Fibroblast of pulmonary artery (primary cell): ENCODE data around the gene SSBP1.
"Not testable (repeated sequence)": the region's sequence is repeated elsewhere in the genome, so short reads cannot be mapped to it uniquely, and the experiment has no call there.

Experiments used
- DNase-seq: peaks from one replicate; pipeline ENCODE4 v3.0.0-alpha.2; 2010; ENCODE audit warnings: low read depth
- H3K4me3 ChIP-seq: replicated peaks from 2 replicates; pipeline ENCODE4 v1.5.1; 2011; ENCODE audit warnings: low read depth, mild to moderate bottlenecking, control low read depth, low read length, moderate library complexity
- TF ChIP-seq, protein P1 (sequence below): IDR thresholded peaks from 2 replicates; pipeline ENCODE4 v1.5.1; 2011; ENCODE audit warnings: mild to moderate bottlenecking, control low read depth, low read length, inconsistent platforms; ENCODE audit errors: missing control alignments

Gene SSBP1

DNA sequence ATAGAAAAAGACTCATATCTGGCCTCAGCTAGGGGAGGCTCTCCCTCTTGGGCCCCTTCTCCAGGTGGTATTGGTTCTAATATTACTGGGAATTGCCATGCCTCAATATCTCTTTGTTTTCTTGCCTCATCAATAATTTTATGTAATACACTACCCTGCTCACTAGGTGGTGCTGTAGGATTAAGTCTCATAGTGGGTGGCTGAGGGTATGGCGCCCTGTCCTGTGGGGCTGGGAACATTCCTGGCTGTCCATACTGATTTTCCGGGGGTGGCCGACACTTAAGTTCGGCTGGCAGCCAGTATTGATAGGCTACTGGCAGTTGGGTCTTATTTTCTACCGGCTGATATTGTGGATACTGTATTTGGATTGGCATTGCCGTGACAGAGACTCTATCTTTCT is 16.8 kb downstream of the SSBP1 start:
- TF ChIP-seq, protein P1, sequence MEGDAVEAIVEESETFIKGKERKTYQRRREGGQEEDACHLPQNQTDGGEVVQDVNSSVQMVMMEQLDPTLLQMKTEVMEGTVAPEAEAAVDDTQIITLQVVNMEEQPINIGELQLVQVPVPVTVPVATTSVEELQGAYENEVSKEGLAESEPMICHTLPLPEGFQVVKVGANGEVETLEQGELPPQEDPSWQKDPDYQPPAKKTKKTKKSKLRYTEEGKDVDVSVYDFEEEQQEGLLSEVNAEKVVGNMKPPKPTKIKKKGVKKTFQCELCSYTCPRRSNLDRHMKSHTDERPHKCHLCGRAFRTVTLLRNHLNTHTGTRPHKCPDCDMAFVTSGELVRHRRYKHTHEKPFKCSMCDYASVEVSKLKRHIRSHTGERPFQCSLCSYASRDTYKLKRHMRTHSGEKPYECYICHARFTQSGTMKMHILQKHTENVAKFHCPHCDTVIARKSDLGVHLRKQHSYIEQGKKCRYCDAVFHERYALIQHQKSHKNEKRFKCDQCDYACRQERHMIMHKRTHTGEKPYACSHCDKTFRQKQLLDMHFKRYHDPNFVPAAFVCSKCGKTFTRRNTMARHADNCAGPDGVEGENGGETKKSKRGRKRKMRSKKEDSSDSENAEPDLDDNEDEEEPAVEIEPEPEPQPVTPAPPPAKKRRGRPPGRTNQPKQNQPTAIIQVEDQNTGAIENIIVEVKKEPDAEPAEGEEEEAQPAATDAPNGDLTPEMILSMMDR = peak; percentile 44
- DNase-seq = peak; percentile 30
- no peak overlapping the region for H3K4me3 ChIP-seq

DNA sequence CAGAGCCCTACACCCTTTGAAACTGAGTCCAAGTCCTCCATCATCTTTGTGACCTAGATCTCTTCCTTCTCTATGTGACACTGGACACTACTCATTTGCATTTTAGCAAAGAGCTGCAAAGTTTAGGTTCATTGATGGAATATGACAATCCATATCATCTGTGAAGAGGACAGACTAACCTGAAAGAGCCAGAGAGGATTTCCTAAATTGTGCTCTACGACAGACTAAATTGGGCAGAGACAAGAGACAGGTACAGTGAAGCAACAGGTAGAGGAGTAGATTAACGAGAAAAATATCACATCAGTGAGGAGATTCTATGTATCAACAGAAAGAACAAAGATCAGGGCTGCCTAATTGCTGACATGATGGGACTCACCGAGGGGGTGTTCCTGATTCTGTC is 25.6 kb downstream of the SSBP1 start, which contains the start of gene TAS2R3:
Gene TAS2R3, plus strand, starts transcription at position 301 of the 400 bp plus-strand sequence. Its CDS starts 62 bp downstream, at position 363.
- no peak within 1 kb of the TSS for H3K4me3 ChIP-seq
- no peak for DNase-seq
- TF ChIP-seq, protein P1 = no peak

DNA sequence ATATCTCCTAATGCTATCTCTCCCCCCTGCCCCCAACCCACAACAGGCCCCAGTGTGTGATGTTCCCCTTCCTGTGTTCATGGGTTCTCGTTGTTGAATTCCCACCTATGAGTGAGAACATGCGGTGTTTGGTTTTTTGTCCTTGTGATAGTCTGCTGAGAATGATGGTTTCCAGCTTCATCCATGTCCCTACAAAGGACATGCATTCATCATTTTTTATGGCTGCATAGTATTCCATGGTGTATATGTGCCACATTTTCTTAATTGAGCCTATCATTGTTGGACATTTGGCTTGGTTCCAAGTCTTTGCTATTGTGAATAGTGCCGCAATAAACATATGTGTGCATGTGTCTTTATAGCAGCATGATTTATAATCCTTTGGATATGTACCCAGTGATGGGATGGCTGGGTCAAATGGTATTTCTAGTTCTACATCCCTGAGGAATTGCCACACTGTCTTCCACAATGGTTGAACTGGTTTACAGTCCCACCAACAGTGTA is 32.0 kb downstream of the SSBP1 start:
- DNase-seq, H3K4me3 ChIP-seq: not testable (repeated sequence)

DNA sequence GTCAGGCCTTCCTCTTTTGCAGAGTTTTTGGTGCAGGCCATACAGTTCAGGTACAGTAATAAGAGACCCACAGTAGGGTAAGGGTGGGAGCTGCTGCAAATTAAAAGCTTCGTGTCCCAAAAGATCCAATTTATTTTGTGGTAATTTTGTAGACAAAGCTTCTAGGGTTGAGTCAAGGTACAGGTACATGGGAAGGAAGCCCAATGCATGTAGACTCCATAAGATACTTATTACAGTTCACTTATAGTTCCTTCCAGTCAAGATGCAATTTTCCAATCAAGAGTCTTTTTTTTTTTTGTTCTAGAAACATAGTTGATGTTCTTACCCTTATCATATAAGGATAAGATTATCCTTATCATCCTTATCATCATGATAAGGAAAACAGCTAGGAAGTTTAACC is 38.2 kb downstream of the SSBP1 start, which contains the start of gene TAS2R4:
Gene TAS2R4, plus strand, starts transcription at position 301 of the 400 bp plus-strand sequence. CDS start 1,815 bp downstream, outside the sequence.
- TF ChIP-seq, protein P1 = no peak

DNA sequence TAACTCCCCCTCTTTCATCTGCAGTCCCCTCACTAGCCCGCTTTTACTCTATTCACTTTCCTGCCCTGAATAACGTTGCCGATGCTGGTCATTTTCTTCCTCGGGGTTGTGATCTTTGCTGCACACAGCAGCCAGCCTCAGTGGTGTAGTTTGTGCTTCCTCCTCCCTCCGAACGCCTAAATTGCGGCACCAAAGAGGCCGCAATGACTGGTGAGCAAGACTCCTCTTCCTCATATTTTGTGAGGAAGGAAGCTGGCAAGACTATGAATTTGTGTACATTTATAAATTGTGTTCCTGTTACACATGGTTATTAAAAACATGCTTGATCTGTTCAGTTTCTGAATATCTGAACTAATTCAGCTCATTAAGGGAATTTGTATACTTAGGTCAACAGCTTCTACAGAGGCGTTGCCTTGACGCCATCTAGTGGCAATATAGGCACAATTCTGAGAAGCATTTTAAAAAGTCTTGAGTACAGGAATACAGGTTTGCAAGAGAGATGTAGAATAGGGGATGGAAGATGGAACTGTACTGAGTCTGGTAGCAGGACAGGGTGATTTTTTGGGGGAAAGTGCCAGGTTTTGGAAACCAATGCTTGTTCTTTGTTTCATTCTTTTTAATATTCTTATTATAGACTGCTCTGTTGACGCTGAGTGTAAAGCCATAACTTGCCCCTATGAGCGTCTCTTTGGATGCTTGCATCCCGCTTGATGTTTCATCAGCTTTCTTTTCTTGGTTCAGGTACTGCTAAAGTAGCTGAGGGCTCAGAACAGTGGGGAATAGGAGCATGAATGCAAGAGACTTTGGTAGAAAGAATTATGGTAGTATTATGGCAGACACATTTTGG is 47.8 kb downstream of the SSBP1 start:
- H3K4me3 ChIP-seq = no peak overlapping the region
- TF ChIP-seq, protein P1 = peak; percentile 90
- peak; percentile 72 for DNase-seq

More for the DNA sequence above, 38.2 kb downstream of the SSBP1 start, which contains the start of gene TAS2R4:
- no peak within 1 kb of the TSS for H3K4me3 ChIP-seq
- DNase-seq = no peak

DNA sequence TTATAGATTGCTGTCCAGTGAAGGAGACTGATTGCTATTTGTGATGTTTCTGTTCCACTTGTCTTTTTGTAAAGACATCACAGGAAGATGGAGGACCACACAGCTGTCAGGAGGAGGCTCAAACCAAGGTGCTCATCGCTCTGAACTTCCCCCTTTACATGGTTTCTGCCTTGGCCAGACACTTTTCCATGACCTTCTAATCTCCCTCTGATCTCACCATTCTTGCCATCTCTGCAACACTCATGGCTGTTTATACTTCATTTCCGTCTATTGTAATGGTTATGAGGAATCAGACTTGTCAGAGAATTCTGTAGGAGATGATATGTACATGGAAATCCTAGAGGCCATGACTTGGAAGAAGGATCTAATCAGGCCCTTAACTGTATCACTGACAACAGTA is 50.1 kb downstream of the SSBP1 start:
- no peak overlapping the region for H3K4me3 ChIP-seq
- TF ChIP-seq, protein P1 = no peak
- no peak for DNase-seq

DNA sequence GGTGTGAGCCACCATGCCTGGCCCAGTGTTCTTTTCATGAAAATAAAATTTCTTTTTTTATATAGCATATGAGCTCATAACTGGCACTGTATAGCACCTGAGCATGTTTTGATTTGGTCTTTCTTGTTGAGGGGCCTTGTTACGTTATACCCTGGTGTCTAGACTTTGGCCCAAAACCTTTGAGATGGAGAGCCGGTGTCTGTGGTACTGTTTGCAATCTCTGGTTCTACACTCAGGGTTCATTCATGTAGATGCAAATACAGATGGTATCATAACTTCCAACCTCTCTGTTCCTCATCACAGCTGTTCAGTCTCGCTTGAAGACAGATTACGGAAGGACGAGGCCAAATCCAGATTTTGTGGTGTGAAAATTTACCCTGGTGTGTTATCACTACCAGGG is 51.8 kb downstream of the SSBP1 start, which contains the start of gene TAS2R5:
Gene TAS2R5, plus strand, starts transcription at position 301 of the 400 bp plus-strand sequence. CDS start 145 bp downstream, outside the sequence.
- TF ChIP-seq, protein P1 = no peak
- H3K4me3 ChIP-seq = no peak within 1 kb of the TSS
- DNase-seq = no peak
